H1 (cell line): ENCODE data around the gene PSMF1. TPM values are rescaled to one million over a fixed set of nuclear protein-coding genes. Genes with fewer than 3 reads are reported as not detected.

Experiments
- CTCF ChIP-seq, 3 experiments: IDR thresholded peaks; 1 replicate in 2 of 3; 2 replicates in 1 of 3; pipeline versions ENCODE4 v1.5.1 to v1.6.1; 2011; ENCODE audit warnings: low read length in 3 of 3, mild to moderate bottlenecking in 3 of 3, inconsistent platforms in 2 of 3, low read depth in 1 of 3, moderate library complexity in 1 of 3; ENCODE audit not compliant: insufficient read depth in 1 of 3; ENCODE audit errors: control extremely low read depth in 1 of 3
- GTF2F1 ChIP-seq: IDR thresholded peaks from 2 replicates; pipeline ENCODE4 v1.6.1; 2012; ENCODE audit warnings: low read depth, low read length, improper control_type of control experiment, borderline replicate concordance
- NRF1 ChIP-seq: IDR thresholded peaks from 2 replicates; pipeline ENCODE4 v1.6.1; 2011; ENCODE audit warnings: mild to moderate bottlenecking, low read depth, low read length, improper control_type of control experiment
- SAP30 ChIP-seq: fragments of 300-600 bp; sonication (generic); IDR thresholded peaks from 2 replicates; pipeline ENCODE4 v1.7.1; 2012; ENCODE audit warnings: low read length, moderate library complexity, mild to moderate bottlenecking, inconsistent platforms; ENCODE audit not compliant: insufficient read depth, insufficient replicate concordance
- SRF ChIP-seq: IDR thresholded peaks from 2 replicates; pipeline ENCODE4 v1.6.1; 2011; ENCODE audit warnings: mild to moderate bottlenecking, low read depth, low read length, moderate library complexity
- TAF1 ChIP-seq: IDR thresholded peaks from 2 replicates; pipeline ENCODE4 v1.6.1; 2011; ENCODE audit warnings: mild to moderate bottlenecking, low read depth, low read length
- USF2 ChIP-seq: IDR thresholded peaks from 2 replicates; pipeline ENCODE4 v1.6.1; 2011; ENCODE audit warnings: low read length, improper control_type of control experiment
- polyA plus RNA-seq, 7 experiments: library from polyadenylated mRNA; depleted of rRNA in 3 of 7; stranded (reverse) in 5 of 7; unstranded in 2 of 7; fragments of >200 nt in 5 of 7; fragments of 200-250 nt in 2 of 7; gene quantifications; 1 replicate in 5 of 7; 2 replicates in 1 of 7; 4 replicates in 1 of 7; pipeline versions ENCODE4 v1.2.1 to v1.2.3, GENCODE V29; 2011 to 2013; ENCODE audit warnings: missing spikeins in 2 of 7, mixed read lengths in 2 of 7
- total RNA-seq: library from RNA; stranded (reverse); fragmentation: NEBNext Ultra II Directional; extraction: Animal tissue kit (Norgen Biotek cat#: 25700); gene quantifications from 2 replicates; pipeline ENCODE4 v1.2.1, GENCODE V29; 2021

PSMF1 gene
- total and polyA plus RNA-seq, 2 of the 8 experiments (the other 6 are each of a cell fraction or from before 2014, with no cell fraction given): 106 to 159 TPM

- TF ChIP-seq SAP30 (no peak), CTCF (IDR thresholded peaks at IDR 0.05; ENCODE audit: control extremely low read depth in 1 of 3, insufficient read depth in 1 of 3, low read depth in 1 of 3, low read length in 3 of 3) (no peak), GTF2F1 (no peak), SRF (no peak), NRF1 (no peak), USF2 (no peak), TAF1 (no peak)
Measured at GRCh38 chr20:1144401-1145172, 26.2 kb downstream of the PSMF1 start (continued).
